ENCODE results near the gene CYLD. TPM values are rescaled to one million over a fixed set of nuclear protein-coding genes. Genes with fewer than 3 reads are reported as not detected.

CYLD gene
- total RNA-seq, 1 experiment from 2014 or later, result 12.5 TPM

- Histone ChIP-seq H2AK5ac (ENCODE audit: insufficient read length, low read length) (no peak overlapping the region), H3K14ac (ENCODE audit: insufficient read depth, low read length) (no peak overlapping the region), H3K27me3 (ENCODE audit: insufficient read depth, low read length) (peaks cover 8% of the 10 kb centered on the region; the same call in 1 of the 2 replicates), H2AFZ (ENCODE audit: low read length) (no peak overlapping the region), H2BK15ac (ENCODE audit: low read depth, low read length) (no peak overlapping the region), H3K79me1 (ENCODE audit: insufficient read depth, low read depth, low read length, poor library complexity, severe bottlenecking) (no peaks in the 10 kb centered on the region), H2BK120ac (ENCODE audit: low read depth, low read length, poor library complexity, severe bottlenecking) (no peak overlapping the region), H3K27ac (ENCODE audit: insufficient read length, low read depth, low read length) (no peak overlapping the region), H3T11ph (ENCODE audit: low read length) (no peak overlapping the region), H3K23ac (ENCODE audit: insufficient read length, low read depth, low read length) (no peak overlapping the region), H3K9me3 (ENCODE audit: control insufficient read depth, low read depth, low read length) (no peaks in the 10 kb centered on the region), H3K4ac (ENCODE audit: low read depth, low read length) (no peak overlapping the region), H2BK5ac (ENCODE audit: insufficient read length, low read length) (no peak overlapping the region), H3K18ac (ENCODE audit: insufficient read length, low read depth, low read length) (no peak overlapping the region), H4K91ac (ENCODE audit: insufficient read length, low read depth, low read length) (no peak overlapping the region), H3K79me2 (ENCODE audit: insufficient read depth, low read length) (no peaks in the 10 kb centered on the region), H3K56ac (ENCODE audit: insufficient read length, low read depth, low read length) (no peak overlapping the region), H3K9ac (ENCODE audit: extremely low read depth, insufficient read length, low read length) (no peak overlapping the region), H2BK20ac (ENCODE audit: low read depth, low read length, poor library complexity, severe bottlenecking) (no peak overlapping the region), H4K20me1 (ENCODE audit: control insufficient read depth, insufficient read depth, insufficient read length) (no peaks in the 10 kb centered on the region), H3K4me1 (ENCODE audit: insufficient read depth, low read length) (no peaks in the 10 kb centered on the region), H3K4me2 (ENCODE audit: insufficient read depth, insufficient read length, low read length) (no peak overlapping the region), H4K8ac (replicated peaks; ENCODE audit: insufficient read length, low read depth, low read length) (no peak overlapping the region), H3K23me2 (ENCODE audit: insufficient read length, low read depth, low read length, poor library complexity, severe bottlenecking) (peaks cover 6% of the 10 kb centered on the region), H2BK12ac (ENCODE audit: insufficient read length, low read depth, low read length) (no peak overlapping the region), H4K5ac (ENCODE audit: insufficient read length, low read depth, low read length) (no peak overlapping the region)
- DNase-seq, result no peak
- Mint-ChIP-seq H3K4me3 (no peak overlapping the region), H3K4me1 (peaks cover 9 to 11% of the 10 kb centered on the region in 2 experiments), H3K27me3 (ENCODE audit: low read depth) (peaks cover 50% of the 10 kb centered on the region), H3K36me3 (ENCODE audit: insufficient read depth in 1 of 3, low read depth in 3 of 3) (no peaks in the 10 kb centered on the region), H3K27ac (no peak overlapping the region), H3K9me3 (no peaks in the 10 kb centered on the region; a peak in 2 of 5 replicates)
- TF ChIP-seq CTCF (conservative IDR thresholded peaks at IDR 0.05), result no peak
- no CpG with 5 or more reads among the region's 5 CpGs for WGBS (ENCODE audit: extremely low coverage, insufficient read length, low lambda C conversion rate)
Observed at GRCh38 chr16:50696126-50696525, 45.8 kb upstream of the CYLD start.

Measured in H9 (cell line).